ENCODE data around the gene INPP5D.
"Not testable (repeated sequence)": the region's sequence is repeated elsewhere in the genome, so short reads cannot be mapped to it uniquely, and the experiment has no call there.

INPP5D gene

GRCh38 chr2:233121856-233122255 lies 61.7 kb downstream of the INPP5D start:
- DNase-seq: no peak

GRCh38 chr2:233122541-233122940 lies 62.4 kb downstream of the INPP5D start:
- no peak for DNase-seq

GRCh38 chr2:233123576-233123975 lies 63.4 kb downstream of the INPP5D start:
- DNase-seq: not testable (repeated sequence)

GRCh38 chr2:233124421-233125080 lies 64.4 kb downstream of the INPP5D start:
- no peak for DNase-seq

GRCh38 chr2:233125455-233126065 lies 65.4 kb downstream of the INPP5D start:
- no peak for DNase-seq

GRCh38 chr2:233129351-233129978 lies 69.3 kb downstream of the INPP5D start:
- DNase-seq: no peak

- no peak for DNase-seq
Observed at GRCh38 chr2:233130024-233130423, 69.9 kb downstream of the INPP5D start.

GRCh38 chr2:233130481-233131020 lies 70.4 kb downstream of the INPP5D start:
- DNase-seq: no peak

GRCh38 chr2:233131936-233132720 lies 72.0 kb downstream of the INPP5D start:
- no peak for DNase-seq

GRCh38 chr2:233133239-233133638 lies 73.1 kb downstream of the INPP5D start:
- no peak for DNase-seq

- no peak for DNase-seq
Observed at GRCh38 chr2:233135421-233135820, 75.3 kb downstream of the INPP5D start.

GRCh38 chr2:233137040-233137439 lies 76.9 kb downstream of the INPP5D start:
- no peak for DNase-seq

GRCh38 chr2:233140077-233140585 lies 80.0 kb downstream of the INPP5D start:
- no peak for DNase-seq

- DNase-seq: no peak
Observed at GRCh38 chr2:233140978-233141377, 80.8 kb downstream of the INPP5D start.

- no peak for DNase-seq
Observed at GRCh38 chr2:233141901-233142300, 81.8 kb downstream of the INPP5D start.

- DNase-seq: no peak
Observed at GRCh38 chr2:233142355-233142897, 82.3 kb downstream of the INPP5D start.

GRCh38 chr2:233143700-233144331 lies 83.7 kb downstream of the INPP5D start:
- no peak for DNase-seq

- no peak for DNase-seq
Observed at GRCh38 chr2:233145726-233146125, 85.6 kb downstream of the INPP5D start.

GRCh38 chr2:233146194-233146593 lies 86.1 kb downstream of the INPP5D start:
- no peak for DNase-seq

GRCh38 chr2:233147136-233147828 lies 87.1 kb downstream of the INPP5D start:
- no peak for DNase-seq

GRCh38 chr2:233147829-233148167 lies 87.7 kb downstream of the INPP5D start:
- DNase-seq: no peak

- DNase-seq: no peak
Observed at GRCh38 chr2:233148354-233148753, 88.2 kb downstream of the INPP5D start.

All from GF-D8 (cell line).